Muscle of leg (tissue), 11 donors: ENCODE results near the gene ZSCAN12. TPM values are rescaled to one million over a fixed set of nuclear protein-coding genes. Genes with fewer than 3 reads are reported as not detected.
A peak's percentile ranks its signal among the peaks of the same experiment; 100 is the strongest.

ENCODE experiments used
- DNase-seq: peaks from one replicate; pipeline ENCODE4 v3.0.0; 2013
- H3K27ac ChIP-seq: one replicate; pipeline ENCODE4 v1.5.1; 2013; ENCODE audit warnings: mild to moderate bottlenecking, low read length, control low read depth
- H3K27me3 ChIP-seq: one replicate; pipeline ENCODE4 v1.6.1; 2013; ENCODE audit warnings: low read length; ENCODE audit not compliant: control insufficient read depth, insufficient read depth
- H3K36me3 ChIP-seq: one replicate; pipeline ENCODE4 v1.6.1; 2013; ENCODE audit warnings: low read length; ENCODE audit not compliant: control insufficient read depth, insufficient read depth
- H3K4me1 ChIP-seq: one replicate; pipeline ENCODE4 v1.6.1; 2013; ENCODE audit warnings: low read length; ENCODE audit not compliant: control insufficient read depth, insufficient read depth
- H3K4me3 ChIP-seq: one replicate; pipeline ENCODE4 v1.5.1; 2013; ENCODE audit warnings: low read length, control low read depth
- H3K9me3 ChIP-seq: replicated peaks from 2 replicates; pipeline ENCODE4 v1.6.1; 2013; ENCODE audit warnings: low read depth, low read length; ENCODE audit not compliant: control insufficient read depth
- WGBS: methylation state at CpG from one replicate; pipeline ENCODE4 v1.1.5; 2013; ENCODE audit warnings: missing lambda C conversion rate; ENCODE audit not compliant: insufficient coverage; 5-methylcytosine and 5-hydroxymethylcytosine counted together
- polyA plus RNA-seq, 8 donors: library from polyadenylated mRNA; unstranded; fragments of 120-200 nt; gene quantifications; one replicate each; pipeline versions ENCODE4 v1.2.1 to v1.2.3, GENCODE V29; 2013; ENCODE audit warnings: inconsistent platforms in 1 of 8, low replicate concordance in 1 of 8; ENCODE audit not compliant: insufficient read length in 8 of 8, insufficient read depth in 1 of 8
- total RNA-seq: library from RNA; stranded (reverse); fragments of 120-200 nt; gene quantifications from one replicate; pipeline ENCODE4 v1.2.4, GENCODE V29; 2013

The ZSCAN12 gene
- total and polyA plus RNA-seq, 9 donors = 4.4 to 8.2 (median 5.5) TPM

DNA sequence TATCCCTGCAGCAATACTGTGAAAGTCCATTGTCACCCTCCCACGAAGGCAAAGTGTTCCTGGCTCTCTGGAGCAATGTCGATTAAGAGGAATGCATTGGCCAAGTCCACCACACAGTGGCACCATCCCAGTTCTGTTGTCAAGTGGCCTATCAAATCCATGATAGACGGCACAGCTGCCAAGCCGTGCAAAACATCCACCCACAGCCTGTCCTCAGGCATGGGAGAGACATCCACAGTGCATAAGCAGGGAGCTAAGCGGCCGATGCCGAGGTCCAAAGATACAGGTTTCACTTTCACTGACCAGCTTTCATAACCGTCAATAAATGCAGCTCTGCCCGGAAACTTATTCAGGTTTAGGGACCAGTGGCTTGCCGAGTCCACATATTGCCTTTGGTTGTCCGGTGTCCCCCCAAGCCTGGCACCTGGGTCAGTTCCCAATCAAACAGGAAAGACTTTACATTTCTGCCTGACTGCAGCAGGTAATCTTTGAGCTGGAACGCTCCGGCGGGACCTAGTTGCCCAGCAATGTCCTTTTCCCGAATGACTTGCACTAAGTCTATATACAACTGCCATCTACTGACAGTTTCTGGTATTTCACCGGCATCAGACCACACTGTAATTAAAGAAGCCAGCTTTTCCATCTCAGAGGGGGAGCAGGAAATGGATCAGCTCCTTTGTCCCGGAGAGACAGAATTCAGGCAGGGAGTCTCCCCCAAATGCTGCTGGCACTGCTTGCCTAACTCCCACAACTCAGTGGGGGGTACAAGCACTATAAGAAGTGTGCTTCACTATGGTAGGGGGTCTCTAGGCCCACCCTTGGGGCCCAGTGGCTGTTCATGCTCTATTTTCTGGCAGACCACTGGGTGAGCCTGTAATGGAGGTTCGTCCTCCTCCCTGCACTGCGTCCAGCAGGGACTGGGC is 43.5 kb downstream of the ZSCAN12 start:
- no peaks in the 10 kb centered on the region for H3K27me3 ChIP-seq
- WGBS = 5% methylated on average over 19 of the region's 19 CpGs
- H3K27ac ChIP-seq = peak overlapping the region; percentile 95
- H3K4me3 ChIP-seq = peak overlapping the region; percentile 59
- DNase-seq = peak; percentile 92
- H3K9me3 ChIP-seq = no peaks in the 10 kb centered on the region
- H3K4me1 ChIP-seq = peaks cover 18% of the 10 kb centered on the region
- H3K36me3 ChIP-seq = peaks cover 3% of the 10 kb centered on the region

- DNase-seq = no peak
- Histone ChIP-seq H3K27me3 (no peaks in the 10 kb centered on the region), H3K36me3 (peaks cover 3% of the 10 kb centered on the region), H3K9me3 (no peaks in the 10 kb centered on the region), H3K4me1 (peaks cover 22% of the 10 kb centered on the region), H3K4me3 (no peak overlapping the region), H3K27ac (peak overlapping the region; percentile 95)
- 84% methylated on average over 8 of the region's 10 CpGs for WGBS
Observed at GRCh38 chr6:28354688-28355554, 44.6 kb downstream of the ZSCAN12 start.

- H3K4me3 ChIP-seq = no peak overlapping the region
- H3K27me3 ChIP-seq = no peaks in the 10 kb centered on the region
- DNase-seq = no peak
- no peaks in the 10 kb centered on the region for H3K9me3 ChIP-seq
- peaks cover 22% of the 10 kb centered on the region for H3K4me1 ChIP-seq
- H3K27ac ChIP-seq = no peak overlapping the region
- H3K36me3 ChIP-seq = no peaks in the 10 kb centered on the region
- 80% methylated on average over 11 of the region's 11 CpGs for WGBS
Observed at GRCh38 chr6:28353981-28354676, 45.4 kb downstream of the ZSCAN12 start.

- H3K27ac ChIP-seq = no peak overlapping the region
- no peaks in the 10 kb centered on the region for H3K36me3 ChIP-seq
- no peaks in the 10 kb centered on the region for H3K9me3 ChIP-seq
- peaks cover 22% of the 10 kb centered on the region for H3K4me1 ChIP-seq
- WGBS = 70% methylated on average over 1 of the region's 3 CpGs
- no peak for DNase-seq
- no peak overlapping the region for H3K4me3 ChIP-seq
- no peaks in the 10 kb centered on the region for H3K27me3 ChIP-seq
Observed at GRCh38 chr6:28353356-28353755, 46.2 kb downstream of the ZSCAN12 start.

- Histone ChIP-seq H3K4me3 (no peak overlapping the region), H3K27ac (no peak overlapping the region), H3K4me1 (peaks cover 20% of the 10 kb centered on the region), H3K27me3 (peaks cover 2% of the 10 kb centered on the region), H3K36me3 (no peaks in the 10 kb centered on the region), H3K9me3 (no peaks in the 10 kb centered on the region)
- no CpG with 5 or more reads among the region's 2 CpGs for WGBS
- DNase-seq = no peak
Observed at GRCh38 chr6:28351493-28351925, 48.0 kb downstream of the ZSCAN12 start.

GRCh38 chr6:28351087-28351486 is 48.5 kb downstream of the ZSCAN12 start:
- H3K4me3 ChIP-seq = no peak overlapping the region
- no CpG with 5 or more reads among the region's 2 CpGs for WGBS
- H3K36me3 ChIP-seq = no peaks in the 10 kb centered on the region
- H3K4me1 ChIP-seq = peaks cover 16% of the 10 kb centered on the region
- no peak for DNase-seq
- no peak overlapping the region for H3K27ac ChIP-seq
- no peaks in the 10 kb centered on the region for H3K9me3 ChIP-seq
- peaks cover 2% of the 10 kb centered on the region for H3K27me3 ChIP-seq

DNA sequence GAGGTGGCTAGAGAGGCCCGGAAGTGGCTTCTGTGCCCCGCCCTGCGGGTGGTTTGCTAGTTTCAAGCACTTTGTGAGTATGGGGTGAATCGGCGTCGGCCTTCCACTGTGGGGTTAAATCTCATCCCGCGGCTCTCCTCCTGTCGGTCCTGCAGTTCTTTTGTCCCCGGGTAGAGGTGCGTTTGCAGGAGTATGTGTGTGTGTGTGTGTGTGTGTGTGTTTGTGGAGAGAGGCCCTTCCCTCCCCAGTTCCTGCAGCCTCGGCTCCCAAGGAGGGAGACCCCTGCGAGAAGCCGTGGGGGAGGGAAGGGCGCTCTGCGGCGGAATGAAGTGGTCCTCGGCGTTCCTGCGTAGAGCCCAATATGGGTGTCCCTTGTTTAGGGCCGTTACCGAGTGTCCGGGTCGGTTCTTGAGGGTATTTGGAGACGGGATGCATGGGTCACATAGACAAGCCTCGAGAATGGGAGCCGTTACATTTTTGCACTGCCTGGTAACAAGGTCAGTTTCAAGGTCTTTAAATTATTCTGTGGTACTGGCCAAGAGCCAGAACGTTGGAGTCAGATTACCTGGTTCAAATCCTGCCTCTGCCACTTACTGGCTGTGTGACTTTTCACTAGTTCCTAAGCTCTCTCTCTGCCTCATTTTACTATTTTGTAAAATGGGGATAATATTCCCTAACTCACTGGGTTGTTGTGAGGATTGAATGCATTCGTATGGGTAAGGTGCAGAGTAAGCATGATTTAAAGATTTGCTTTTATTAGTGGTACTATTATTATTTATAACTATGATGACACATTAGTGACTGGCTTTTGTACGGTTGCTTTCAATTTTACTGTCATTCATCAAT is 49.4 kb downstream of the ZSCAN12 start, which contains the start of gene ZKSCAN3:
ZKSCAN3 (plus strand) TSS at position 56 of the 846 bp plus-strand sequence. CDS start 9,640 bp downstream, outside the sequence.
- peak; percentile 92 for DNase-seq
- Histone ChIP-seq H3K27me3 (peaks cover 4% of the 10 kb centered on the region), H3K36me3 (no peaks in the 10 kb centered on the region), H3K27ac (peak within 1 kb of the TSS; percentile 79), H3K9me3 (no peaks in the 10 kb centered on the region), H3K4me3 (peak within 1 kb of the TSS; percentile 73), H3K4me1 (peaks cover 9% of the 10 kb centered on the region)
- WGBS = under 1% methylated on average over 26 of the region's 30 CpGs

- Histone ChIP-seq H3K36me3 (no peaks in the 10 kb centered on the region), H3K4me1 (peaks cover 6% of the 10 kb centered on the region), H3K9me3 (no peaks in the 10 kb centered on the region), H3K27me3 (peaks cover 8% of the 10 kb centered on the region), H3K4me3 (peak overlapping the region; percentile 73), H3K27ac (peak overlapping the region; percentile 79)
- no peak for DNase-seq
- 0% methylated on average over 7 of the region's 9 CpGs for WGBS
Observed at GRCh38 chr6:28349344-28349891, 50.1 kb downstream of the ZSCAN12 start.

GRCh38 chr6:28347119-28347518 is 52.4 kb downstream of the ZSCAN12 start:
- DNase-seq = no peak
- Histone ChIP-seq H3K27ac (no peak overlapping the region), H3K27me3 (peaks cover 8% of the 10 kb centered on the region), H3K4me3 (no peak overlapping the region), H3K4me1 (peaks cover 6% of the 10 kb centered on the region), H3K9me3 (no peaks in the 10 kb centered on the region), H3K36me3 (no peaks in the 10 kb centered on the region)
- 0% methylated on average over 1 of the region's 2 CpGs for WGBS
